K562 (cell line): ENCODE results near the gene PRKACB. TPM values are rescaled to one million over a fixed set of nuclear protein-coding genes. Genes with fewer than 3 reads are reported as not detected.

ENCODE experiments used
- BCL6 ChIP-seq: fragments of 250-450 bp; sonication (Bioruptor Pico); IDR thresholded peaks from 2 replicates; pipeline ENCODE4 v1.4.0; 2020
- C11orf30 ChIP-seq: fragments of 450-650 bp; IDR thresholded peaks from 2 replicates; pipeline ENCODE4 v1.6.1; 2016; ENCODE audit warnings: low read depth, mild to moderate bottlenecking
- CLOCK ChIP-seq: fragments of 250-450 bp; sonication (Bioruptor Pico); IDR thresholded peaks from 2 replicates; pipeline ENCODE4 v1.4.0; 2020; ENCODE audit warnings: mild to moderate bottlenecking, moderate library complexity, borderline replicate concordance
- DIDO1 ChIP-seq: fragments of 450-650 bp; IDR thresholded peaks from 2 replicates; pipeline ENCODE4 v1.6.1; 2016; ENCODE audit warnings: low read depth, missing biosample characterization, missing genetic modification characterization
- EP300 ChIP-seq: IDR thresholded peaks from 2 replicates; pipeline ENCODE4 v1.6.1; 2012; ENCODE audit warnings: low read length, improper control_type of control experiment
- ETV5 ChIP-seq: sonication (generic); formaldehyde crosslinking; IDR thresholded peaks from 2 replicates; pipeline ENCODE4 v1.4.0; 2020; ENCODE audit warnings: low read depth, mild to moderate bottlenecking, missing genetic modification reagents
- FOXP1 ChIP-seq: sonication (generic); formaldehyde crosslinking; IDR thresholded peaks from 2 replicates; pipeline ENCODE4 v1.8.0; 2022; ENCODE audit warnings: mild to moderate bottlenecking, missing genetic modification reagents
- GABPB2 ChIP-seq: fragments of 250-450 bp; sonication (Bioruptor Pico); conservative IDR thresholded peaks from 2 replicates; pipeline ENCODE4 v1.5.1; 2021; ENCODE audit warnings: mild to moderate bottlenecking
- IRF9 ChIP-seq: fragments of 450-650 bp; IDR thresholded peaks from 2 replicates; pipeline ENCODE4 v1.6.1; 2016; ENCODE audit warnings: missing biosample characterization, missing genetic modification characterization
- NFIX ChIP-seq: fragments of 250-450 bp; sonication (Bioruptor Pico); IDR thresholded peaks from 2 replicates; pipeline ENCODE4 v1.4.0; 2020; ENCODE audit warnings: low read depth, mild to moderate bottlenecking, moderate library complexity
- PHB ChIP-seq: fragments of 250-450 bp; sonication (Bioruptor Pico); IDR thresholded peaks from 2 replicates; pipeline ENCODE4 v1.5.0; 2021
- PML ChIP-seq: IDR thresholded peaks from 2 replicates; pipeline ENCODE4 v1.6.1; 2012; ENCODE audit warnings: low read length, inconsistent platforms
- RBBP5 ChIP-seq: fragments of 200-600 bp; sonication (generic); IDR thresholded peaks from 2 replicates; pipeline ENCODE4 v1.6.1; 2012; ENCODE audit warnings: borderline replicate concordance, mild to moderate bottlenecking, low read length, control low read depth, inconsistent platforms; ENCODE audit not compliant: insufficient read depth, poor library complexity, severe bottlenecking
- RBFOX2 ChIP-seq: fragments of 200-400 bp; formaldehyde crosslinking; IDR thresholded peaks from 2 replicates; pipeline ENCODE4 v1.6.1; 2017; ENCODE audit warnings: low read depth, mild to moderate bottlenecking, low read length, moderate library complexity
- RFX1 ChIP-seq: fragments of 450-650 bp; IDR thresholded peaks from 2 replicates; pipeline ENCODE4 v1.6.1; 2016; ENCODE audit warnings: mild to moderate bottlenecking, moderate library complexity
- RHOXF2B ChIP-seq: fragments of 250-450 bp; sonication (Bioruptor Pico); conservative IDR thresholded peaks from 2 replicates; pipeline ENCODE4 v1.5.1; 2021
- SIRT6 ChIP-seq: IDR thresholded peaks from one replicate; pipeline ENCODE4 v1.6.1; 2012; ENCODE audit warnings: low read depth, mild to moderate bottlenecking, control low read depth, inconsistent platforms, low read length, moderate library complexity
- SOX6 ChIP-seq: fragments of 450-650 bp; IDR thresholded peaks from 2 replicates; pipeline ENCODE4 v1.6.1; 2014; ENCODE audit warnings: mild to moderate bottlenecking
- TOE1 ChIP-seq, 2 experiments: fragments of 450-650 bp in 1 of 2; sonication (generic) in 1 of 2; formaldehyde crosslinking in 1 of 2; IDR thresholded peaks; 2 replicates each; pipeline versions ENCODE4 v1.7.1 to v1.8.0; 2016 to 2022; ENCODE audit warnings: borderline replicate concordance in 2 of 2, mild to moderate bottlenecking in 2 of 2, antibody characterized with exemption in 1 of 2, inconsistent platforms in 1 of 2, low read depth in 1 of 2, missing genetic modification reagents in 1 of 2, moderate library complexity in 1 of 2
- VEZF1 ChIP-seq: fragments of 200-800 bp; sonication (Bioruptor generic); IDR thresholded peaks from 2 replicates; pipeline ENCODE4 v1.6.1; 2017; ENCODE audit warnings: missing genetic modification characterization, missing compliant biosample characterization
- ZNF511 ChIP-seq: sonication (generic); formaldehyde crosslinking; IDR thresholded peaks from 2 replicates; pipeline ENCODE4 v1.8.0; 2022; ENCODE audit warnings: mild to moderate bottlenecking, missing genetic modification reagents
- ZNF75A ChIP-seq: fragments of 450-650 bp; formaldehyde crosslinking; IDR thresholded peaks from 2 replicates; pipeline ENCODE4 v1.4.0; 2020; ENCODE audit warnings: mild to moderate bottlenecking
- polyA plus RNA-seq, 8 experiments: library from polyadenylated mRNA; depleted of rRNA in 4 of 8; stranded (reverse) in 5 of 8; unstranded in 3 of 8; fragments of >200 nt; fragmentation: Nextera tagmentation in 2 of 8; fragmentation: Illumina TruSeq in 1 of 8; extraction: Ambion mirVana in 2 of 8; extraction: Trizol in 1 of 8; gene quantifications; 2 replicates each; pipeline versions ENCODE4 v1.2.1 to v1.2.3, GENCODE V29; 2011 to 2014; ENCODE audit warnings: inconsistent platforms in 1 of 8, missing spikeins in 1 of 8
- total RNA-seq, 7 experiments: library from RNA; depleted of rRNA in 6 of 7; stranded (reverse); fragments of >200 nt in 6 of 7; fragmentation: Illumina TruSeq in 2 of 7; extraction: Trizol in 2 of 7; gene quantifications; 2 replicates each; pipeline versions ENCODE4 v1.2.1 to v1.2.3, GENCODE V29; 2011 to 2021; ENCODE audit warnings: low replicate concordance in 1 of 7

Gene PRKACB
- total and polyA plus RNA-seq, 9 of the 15 experiments (the other 6 are each of a cell fraction or from before 2014, with no cell fraction given), result 1.1 to 5.2 (median 2.8) TPM

- TF ChIP-seq DIDO1 (tag), result no peak
- peak; percentile 53; the same call in 1 of the 2 replicates for TF ChIP-seq ETV5 (CRISPR knock-in tag)
- peak; percentile 98 for TF ChIP-seq C11orf30
- no peak for TF ChIP-seq CLOCK
- TF ChIP-seq RBBP5, result peak; percentile 34
- 0 out of 2 replicates have a peak, but pooled peaks have one; percentile 17 for TF ChIP-seq RBFOX2
- 0 out of 2 replicates have a peak, but pooled peaks have one; percentile 55 for TF ChIP-seq TOE1 (IDR thresholded peaks at IDR 0.05; ENCODE audit: borderline replicate concordance)
- TF ChIP-seq TOE1 (CRISPR knock-in tag; IDR thresholded peaks at IDR 0.05; ENCODE audit: borderline replicate concordance, low read depth), result no peak
- TF ChIP-seq PHB (CRISPR knock-in tag), result no peak
- TF ChIP-seq SIRT6, result no peak
- TF ChIP-seq FOXP1 (CRISPR knock-in tag), result no peak
- TF ChIP-seq ZNF511 (CRISPR knock-in tag), result no peak
- TF ChIP-seq VEZF1, result peak; percentile 71
- no peak for TF ChIP-seq BCL6 (CRISPR knock-in tag)
- no peak for TF ChIP-seq NFIX (CRISPR knock-in tag)
- TF ChIP-seq RHOXF2B, result no peak
- TF ChIP-seq ZNF75A (CRISPR knock-in tag), result no peak
- peak; percentile 83 for TF ChIP-seq SOX6
- TF ChIP-seq RFX1, result no peak
- peak; percentile 83 for TF ChIP-seq EP300
- TF ChIP-seq GABPB2 (CRISPR knock-in tag), result no peak
- TF ChIP-seq IRF9 (tag), result no peak
- TF ChIP-seq PML, result no peak
These were observed 40.7 kb upstream of the PRKACB start (continued) for GRCh38 chr1:84103197-84103992.
